Measurements from ENCODE around the gene TXNL4B. TPM values are rescaled to one million over a fixed set of nuclear protein-coding genes. Genes with fewer than 3 reads are reported as not detected.

The TXNL4B gene
- total RNA-seq, 1 donor from 2014 or later, result 11.8 TPM

GRCh38 chr16:72137380-72138063, 44.1 kb upstream of the TXNL4B start:
- H3K4me1 Mint-ChIP-seq, result no peaks in the 10 kb centered on the region
- H3K36me3 Mint-ChIP-seq (ENCODE audit: low read depth), result no peaks in the 10 kb centered on the region
- no peak overlapping the region for H3K4me3 Mint-ChIP-seq
- no peak for TF ChIP-seq CTCF (conservative IDR thresholded peaks at IDR 0.05)
- H3K27me3 Mint-ChIP-seq (ENCODE audit: low read depth), result no peaks in the 10 kb centered on the region
- peak overlapping the region; percentile 36 for H3K27ac Mint-ChIP-seq (ENCODE audit: unreplicated experiment)
- H3K9me3 Mint-ChIP-seq, result no peaks in the 10 kb centered on the region
- DNase-seq (ENCODE audit: low read depth, low spot score), result no peak

- no peak overlapping the region for H3K4me3 Mint-ChIP-seq
- no peaks in the 10 kb centered on the region for H3K9me3 Mint-ChIP-seq
- DNase-seq (ENCODE audit: low read depth, low spot score), result no peak
- H3K36me3 Mint-ChIP-seq (ENCODE audit: low read depth), result no peaks in the 10 kb centered on the region
- no peak overlapping the region for H3K27ac Mint-ChIP-seq (ENCODE audit: unreplicated experiment)
- no peaks in the 10 kb centered on the region for H3K4me1 Mint-ChIP-seq
- H3K27me3 Mint-ChIP-seq (ENCODE audit: low read depth), result no peaks in the 10 kb centered on the region
- no peak for TF ChIP-seq CTCF (conservative IDR thresholded peaks at IDR 0.05)
Observed at GRCh38 chr16:72134507-72134906, 41.1 kb upstream of the TXNL4B start.

GRCh38 chr16:72132726-72133125, 39.3 kb upstream of the TXNL4B start:
- DNase-seq (ENCODE audit: low read depth, low spot score), result no peak
- Mint-ChIP-seq H3K9me3 (no peaks in the 10 kb centered on the region), H3K27me3 (ENCODE audit: low read depth) (no peaks in the 10 kb centered on the region), H3K4me1 (no peaks in the 10 kb centered on the region), H3K4me3 (no peak overlapping the region), H3K27ac (ENCODE audit: unreplicated experiment) (no peak overlapping the region), H3K36me3 (ENCODE audit: low read depth) (no peaks in the 10 kb centered on the region)
- TF ChIP-seq CTCF (conservative IDR thresholded peaks at IDR 0.05), result no peak

GRCh38 chr16:72131036-72131435, 37.6 kb upstream of the TXNL4B start:
- Mint-ChIP-seq H3K27ac (ENCODE audit: unreplicated experiment) (peak overlapping the region; percentile 91), H3K4me3 (no peak overlapping the region), H3K4me1 (peaks cover 7% of the 10 kb centered on the region), H3K9me3 (no peaks in the 10 kb centered on the region), H3K27me3 (ENCODE audit: low read depth) (no peaks in the 10 kb centered on the region), H3K36me3 (ENCODE audit: low read depth) (no peaks in the 10 kb centered on the region)
- no peak for TF ChIP-seq CTCF (conservative IDR thresholded peaks at IDR 0.05)
- no peak for DNase-seq (ENCODE audit: low read depth, low spot score)

- no peaks in the 10 kb centered on the region for H3K9me3 Mint-ChIP-seq
- no peak overlapping the region for H3K4me3 Mint-ChIP-seq
- no peak overlapping the region for H3K27ac Mint-ChIP-seq (ENCODE audit: unreplicated experiment)
- no peak for DNase-seq (ENCODE audit: low read depth, low spot score)
- no peak for TF ChIP-seq CTCF (conservative IDR thresholded peaks at IDR 0.05)
- H3K27me3 Mint-ChIP-seq (ENCODE audit: low read depth), result no peaks in the 10 kb centered on the region
- H3K4me1 Mint-ChIP-seq, result peaks cover 16% of the 10 kb centered on the region
- H3K36me3 Mint-ChIP-seq (ENCODE audit: low read depth), result no peaks in the 10 kb centered on the region
Observed at GRCh38 chr16:72129976-72130656, 36.7 kb upstream of the TXNL4B start.
